ENCODE data around the gene DHRS13. TPM values are rescaled to one million over a fixed set of nuclear protein-coding genes. Genes with fewer than 3 reads are reported as not detected.
"Not testable (repeated sequence)": the region's sequence is repeated elsewhere in the genome, so short reads cannot be mapped to it uniquely, and the experiment has no call there.

The DHRS13 gene
- total and polyA plus RNA-seq, 2 donors = 12.7 to 18.9 TPM

GRCh38 chr17:28940142-28940541 is 37.3 kb upstream of the DHRS13 start:
- no peaks in the 10 kb centered on the region for H3K27me3 ChIP-seq (ENCODE audit: control insufficient read depth in 2 of 2, insufficient read depth in 1 of 2, low read length in 1 of 2)
- peaks cover 12 to 63% of the 10 kb centered on the region in 2 donors for H3K36me3 ChIP-seq (ENCODE audit: control insufficient read depth in 2 of 2, insufficient read depth in 2 of 2, low read length in 1 of 2)
- no peaks in the 10 kb centered on the region for H3K9me3 ChIP-seq (ENCODE audit: control insufficient read depth in 2 of 2, insufficient read depth in 1 of 2, low read length in 1 of 2)
- WGBS = 81% methylated on average over 3 of the region's 3 CpGs
- no peak overlapping the region for H3K27ac ChIP-seq (ENCODE audit: low read depth in 1 of 2, low read length in 1 of 2)
- peaks cover 5 to 26% of the 10 kb centered on the region in 2 donors for H3K4me1 ChIP-seq (ENCODE audit: control insufficient read depth in 2 of 2, insufficient read depth in 2 of 2, low read length in 2 of 2)
- DNase-seq (ENCODE audit: low read depth in 6 of 9, low spot score in 9 of 9) = no peak
- H3K4me3 ChIP-seq (ENCODE audit: low read length in 2 of 2) = no peak overlapping the region

DNA sequence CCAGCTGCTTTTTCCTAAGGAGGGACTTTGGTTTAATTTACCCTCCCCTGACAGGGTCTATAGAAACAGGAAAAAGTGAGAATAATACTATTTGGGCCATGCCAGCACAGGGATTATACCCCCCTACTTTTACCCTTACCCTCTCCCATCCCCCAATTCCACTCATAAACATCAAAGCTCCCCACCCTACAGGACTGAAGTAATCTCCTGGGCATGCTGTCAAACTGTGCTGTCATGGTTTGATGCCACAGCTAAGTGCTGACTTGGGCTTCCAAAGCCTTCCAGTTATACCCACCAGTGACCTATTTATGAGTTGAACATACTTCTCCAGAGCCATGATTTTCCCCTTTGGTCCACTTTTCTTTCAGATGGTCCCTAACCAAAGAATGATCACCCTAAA is 35.7 kb upstream of the DHRS13 start:
- Histone ChIP-seq H3K36me3 (ENCODE audit: control insufficient read depth in 2 of 2, insufficient read depth in 2 of 2, low read length in 1 of 2) (peaks cover 8 to 63% of the 10 kb centered on the region in 2 donors), H3K4me3 (ENCODE audit: low read length in 2 of 2) (no peak overlapping the region), H3K9me3 (ENCODE audit: control insufficient read depth in 2 of 2, insufficient read depth in 1 of 2, low read length in 1 of 2) (no peaks in the 10 kb centered on the region), H3K27me3 (ENCODE audit: control insufficient read depth in 2 of 2, insufficient read depth in 1 of 2, low read length in 1 of 2) (no peaks in the 10 kb centered on the region), H3K4me1 (ENCODE audit: control insufficient read depth in 2 of 2, insufficient read depth in 2 of 2, low read length in 2 of 2) (peaks cover 5 to 28% of the 10 kb centered on the region in 2 donors), H3K27ac (ENCODE audit: low read depth in 1 of 2, low read length in 1 of 2) (no peak overlapping the region)
- no peak for DNase-seq (ENCODE audit: low read depth in 6 of 9, low spot score in 9 of 9)

- peaks cover 5 to 25% of the 10 kb centered on the region in 2 donors for H3K4me1 ChIP-seq (ENCODE audit: control insufficient read depth in 2 of 2, insufficient read depth in 2 of 2, low read length in 2 of 2)
- no peaks in the 10 kb centered on the region for H3K9me3 ChIP-seq (ENCODE audit: control insufficient read depth in 2 of 2, insufficient read depth in 1 of 2, low read length in 1 of 2)
- no peaks in the 10 kb centered on the region for H3K27me3 ChIP-seq (ENCODE audit: control insufficient read depth in 2 of 2, insufficient read depth in 1 of 2, low read length in 1 of 2)
- DNase-seq (ENCODE audit: low read depth in 6 of 9, low spot score in 9 of 9) = no peak
- WGBS = 69% methylated on average over 5 of the region's 5 CpGs
- peaks cover 11 to 65% of the 10 kb centered on the region in 2 donors for H3K36me3 ChIP-seq (ENCODE audit: control insufficient read depth in 2 of 2, insufficient read depth in 2 of 2, low read length in 1 of 2)
- no peak overlapping the region for H3K27ac ChIP-seq (ENCODE audit: low read depth in 1 of 2, low read length in 1 of 2)
- H3K4me3 ChIP-seq (ENCODE audit: low read length in 2 of 2) = no peak overlapping the region
Measured at GRCh38 chr17:28937044-28937729, 34.3 kb upstream of the DHRS13 start.

DNA sequence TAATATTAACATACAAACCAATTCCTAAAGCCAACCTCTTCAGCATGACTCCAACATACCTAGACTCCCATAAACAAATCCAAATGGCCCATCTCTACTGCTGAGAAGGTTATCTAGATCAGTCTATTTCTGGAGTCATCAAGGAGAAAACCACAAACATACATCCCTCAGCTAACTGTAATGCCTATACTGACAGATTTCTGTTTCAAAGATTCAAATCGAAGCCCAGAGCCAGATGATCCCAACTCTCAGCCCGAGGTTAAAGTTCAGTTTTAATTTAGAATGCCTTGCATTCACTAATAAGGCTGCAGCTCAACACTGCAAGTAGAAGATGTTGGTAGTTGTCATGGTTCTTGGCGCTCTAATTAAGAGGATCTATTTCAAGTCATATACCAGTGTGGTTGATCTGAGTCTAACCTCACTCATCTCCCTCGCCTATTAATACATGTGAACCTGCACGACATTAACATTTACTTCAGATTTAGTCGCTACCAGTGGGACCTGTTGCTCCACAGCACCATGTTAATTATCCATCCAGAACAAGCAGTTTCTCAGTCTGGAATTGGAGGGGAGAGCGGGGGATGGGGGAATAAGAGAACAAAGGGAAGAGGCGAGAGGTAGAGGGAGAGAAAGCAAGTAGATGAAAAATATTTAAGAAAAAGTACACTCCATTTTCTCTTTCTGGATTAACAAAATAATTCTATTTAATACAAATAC is 33.0 kb upstream of the DHRS13 start:
- WGBS = 94% methylated on average over 8 of the region's 8 CpGs
- H3K4me3 ChIP-seq (ENCODE audit: low read length in 2 of 2) = no peak overlapping the region
- no peaks in the 10 kb centered on the region for H3K9me3 ChIP-seq (ENCODE audit: control insufficient read depth in 2 of 2, insufficient read depth in 1 of 2, low read length in 1 of 2)
- H3K27me3 ChIP-seq (ENCODE audit: control insufficient read depth in 2 of 2, insufficient read depth in 1 of 2, low read length in 1 of 2) = no peaks in the 10 kb centered on the region
- peaks cover 5 to 24% of the 10 kb centered on the region in 2 donors for H3K4me1 ChIP-seq (ENCODE audit: control insufficient read depth in 2 of 2, insufficient read depth in 2 of 2, low read length in 2 of 2)
- peaks cover 13 to 61% of the 10 kb centered on the region in 2 donors for H3K36me3 ChIP-seq (ENCODE audit: control insufficient read depth in 2 of 2, insufficient read depth in 2 of 2, low read length in 1 of 2)
- H3K27ac ChIP-seq (ENCODE audit: low read depth in 1 of 2, low read length in 1 of 2) = no peak overlapping the region
- DNase-seq (ENCODE audit: low read depth in 6 of 9, low spot score in 9 of 9) = no peak

GRCh38 chr17:28934508-28934907 is 31.6 kb upstream of the DHRS13 start:
- not testable (repeated sequence) for H3K9me3 ChIP-seq (ENCODE audit: control insufficient read depth in 2 of 2, insufficient read depth in 1 of 2, low read length in 1 of 2); H3K27me3 ChIP-seq (ENCODE audit: control insufficient read depth in 2 of 2, insufficient read depth in 1 of 2, low read length in 1 of 2); H3K27ac ChIP-seq (ENCODE audit: low read depth in 1 of 2, low read length in 1 of 2); H3K4me3 ChIP-seq (ENCODE audit: low read length in 2 of 2); DNase-seq (ENCODE audit: low read depth in 6 of 9, low spot score in 9 of 9)
- WGBS = 97% methylated on average over 8 of the region's 8 CpGs
- H3K4me1 ChIP-seq (ENCODE audit: control insufficient read depth in 2 of 2, insufficient read depth in 2 of 2, low read length in 2 of 2) = peaks cover 5 to 24% of the 10 kb centered on the region in 2 donors
- peaks cover 10 to 57% of the 10 kb centered on the region in 2 donors for H3K36me3 ChIP-seq (ENCODE audit: control insufficient read depth in 2 of 2, insufficient read depth in 2 of 2, low read length in 1 of 2)

DNA sequence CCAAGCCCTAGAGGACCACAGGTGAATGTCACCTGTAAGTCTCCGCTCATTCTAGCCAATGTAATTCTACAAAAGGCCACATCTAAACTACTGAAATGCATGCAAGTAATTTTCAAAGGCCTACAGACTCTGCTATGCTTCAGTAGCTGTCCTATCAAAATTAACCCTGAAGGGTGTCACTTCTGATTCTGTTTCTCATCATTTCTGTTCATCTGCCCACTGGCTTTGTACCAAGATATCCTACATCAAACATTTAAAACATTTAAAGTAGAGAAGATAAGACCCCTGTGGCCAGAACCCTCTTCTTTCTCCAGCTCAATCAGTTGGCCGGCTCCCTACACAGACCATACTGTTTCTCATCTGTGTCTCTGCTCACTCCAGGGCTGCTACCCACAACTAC is 26.9 kb upstream of the DHRS13 start:
- Histone ChIP-seq H3K9me3 (ENCODE audit: control insufficient read depth in 2 of 2, insufficient read depth in 1 of 2, low read length in 1 of 2) (no peaks in the 10 kb centered on the region), H3K36me3 (ENCODE audit: control insufficient read depth in 2 of 2, insufficient read depth in 2 of 2, low read length in 1 of 2) (peaks cover 20 to 61% of the 10 kb centered on the region in 2 donors), H3K4me1 (ENCODE audit: control insufficient read depth in 2 of 2, insufficient read depth in 2 of 2, low read length in 2 of 2) (peaks cover 17 to 25% of the 10 kb centered on the region in 2 donors), H3K4me3 (ENCODE audit: low read length in 2 of 2) (no peak overlapping the region), H3K27me3 (ENCODE audit: control insufficient read depth in 2 of 2, insufficient read depth in 1 of 2, low read length in 1 of 2) (no peaks in the 10 kb centered on the region), H3K27ac (ENCODE audit: low read depth in 1 of 2, low read length in 1 of 2) (no peak overlapping the region)
- no peak for DNase-seq (ENCODE audit: low read depth in 6 of 9, low spot score in 9 of 9)
- WGBS = over 99% methylated on average over 2 of the region's 2 CpGs

DNA sequence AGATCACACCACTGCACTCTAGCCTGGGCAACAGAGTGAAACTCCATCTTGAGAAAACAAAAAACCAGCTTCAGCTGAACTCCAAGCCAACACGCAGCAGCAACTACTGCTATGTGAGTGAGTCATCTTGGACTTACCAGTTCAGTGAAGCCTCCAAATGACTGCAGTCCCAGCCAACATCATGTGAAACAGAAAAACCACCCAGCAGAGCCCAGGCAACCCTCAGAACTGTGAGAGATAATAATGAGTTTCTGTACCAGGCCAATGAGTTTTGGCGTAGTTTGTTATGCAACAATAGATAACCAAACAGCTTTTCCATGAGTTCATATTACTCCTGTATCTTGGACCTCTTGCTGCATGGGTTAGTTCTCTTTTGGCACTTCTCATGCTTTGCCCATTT is 25.2 kb upstream of the DHRS13 start:
- WGBS = 95% methylated on average over 2 of the region's 2 CpGs
- Histone ChIP-seq H3K9me3 (ENCODE audit: control insufficient read depth in 2 of 2, insufficient read depth in 1 of 2, low read length in 1 of 2) (no peaks in the 10 kb centered on the region), H3K27ac (ENCODE audit: low read depth in 1 of 2, low read length in 1 of 2) (no peak overlapping the region), H3K27me3 (ENCODE audit: control insufficient read depth in 2 of 2, insufficient read depth in 1 of 2, low read length in 1 of 2) (no peaks in the 10 kb centered on the region), H3K4me3 (ENCODE audit: low read length in 2 of 2) (no peak overlapping the region), H3K4me1 (ENCODE audit: control insufficient read depth in 2 of 2, insufficient read depth in 2 of 2, low read length in 2 of 2) (peaks cover 17 to 22% of the 10 kb centered on the region in 2 donors), H3K36me3 (ENCODE audit: control insufficient read depth in 2 of 2, insufficient read depth in 2 of 2, low read length in 1 of 2) (peaks cover 27 to 61% of the 10 kb centered on the region in 2 donors)
- no peak for DNase-seq (ENCODE audit: low read depth in 6 of 9, low spot score in 9 of 9)

DNA sequence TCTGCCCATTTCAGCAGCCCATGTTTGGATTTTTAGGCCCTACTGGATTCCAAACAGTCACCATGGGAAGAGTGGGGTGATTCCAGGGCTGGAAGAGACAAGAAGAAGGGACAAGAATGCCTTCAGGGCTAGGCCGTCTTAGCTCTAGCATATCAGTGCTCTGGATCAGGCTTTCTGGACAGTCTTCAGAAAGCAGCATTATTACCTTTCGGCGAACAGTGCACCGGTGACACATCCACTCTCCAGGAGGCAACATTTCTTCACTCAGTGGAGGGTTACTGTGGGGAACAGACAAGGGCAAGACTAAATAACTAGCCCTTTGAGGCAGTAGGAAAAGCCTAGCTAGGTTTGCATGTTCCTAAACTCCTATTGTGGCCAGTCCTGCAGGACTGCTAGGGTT is 23.9 kb upstream of the DHRS13 start:
- no peak for DNase-seq (ENCODE audit: low read depth in 6 of 9, low spot score in 9 of 9)
- Histone ChIP-seq H3K27me3 (ENCODE audit: control insufficient read depth in 2 of 2, insufficient read depth in 1 of 2, low read length in 1 of 2) (no peaks in the 10 kb centered on the region), H3K4me1 (ENCODE audit: control insufficient read depth in 2 of 2, insufficient read depth in 2 of 2, low read length in 2 of 2) (peaks cover 17 to 22% of the 10 kb centered on the region in 2 donors), H3K27ac (ENCODE audit: low read depth in 1 of 2, low read length in 1 of 2) (peak overlapping the region; percentile 69 to 84), H3K4me3 (ENCODE audit: low read length in 2 of 2) (no peak overlapping the region), H3K36me3 (ENCODE audit: control insufficient read depth in 2 of 2, insufficient read depth in 2 of 2, low read length in 1 of 2) (peaks cover 29 to 62% of the 10 kb centered on the region in 2 donors), H3K9me3 (ENCODE audit: control insufficient read depth in 2 of 2, insufficient read depth in 1 of 2, low read length in 1 of 2) (no peaks in the 10 kb centered on the region)
- WGBS = 97% methylated on average over 4 of the region's 4 CpGs

DNA sequence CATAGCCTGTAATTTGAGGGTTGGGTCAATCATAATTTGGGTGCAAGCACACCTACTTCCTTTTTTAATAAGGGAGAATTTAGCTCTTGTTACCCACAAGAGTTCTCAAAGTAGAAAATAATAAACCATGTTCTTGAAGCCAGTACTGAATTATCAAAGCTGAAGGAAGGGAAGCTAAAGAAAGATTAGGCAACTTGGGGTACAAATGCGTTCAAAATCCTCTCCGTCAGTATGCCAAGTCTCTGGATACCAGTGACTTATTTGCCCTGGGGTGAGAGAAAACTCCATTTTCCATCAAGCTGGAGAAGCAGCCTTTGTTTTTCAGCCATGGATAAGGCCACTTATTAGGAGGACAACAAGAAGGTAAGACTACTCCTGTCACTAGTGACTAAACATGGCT is 23.5 kb upstream of the DHRS13 start:
- H3K36me3 ChIP-seq (ENCODE audit: control insufficient read depth in 2 of 2, insufficient read depth in 2 of 2, low read length in 1 of 2) = peaks cover 34 to 65% of the 10 kb centered on the region in 2 donors
- 66% methylated on average over 2 of the region's 2 CpGs for WGBS
- H3K9me3 ChIP-seq (ENCODE audit: control insufficient read depth in 2 of 2, insufficient read depth in 1 of 2, low read length in 1 of 2) = no peaks in the 10 kb centered on the region
- no peak overlapping the region for H3K4me3 ChIP-seq (ENCODE audit: low read length in 2 of 2)
- H3K27ac ChIP-seq (ENCODE audit: low read depth in 1 of 2, low read length in 1 of 2) = peak overlapping the region; percentile 69 to 84
- DNase-seq (ENCODE audit: low read depth in 6 of 9, low spot score in 9 of 9) = no peak
- H3K4me1 ChIP-seq (ENCODE audit: control insufficient read depth in 2 of 2, insufficient read depth in 2 of 2, low read length in 2 of 2) = peaks cover 17 to 22% of the 10 kb centered on the region in 2 donors
- H3K27me3 ChIP-seq (ENCODE audit: control insufficient read depth in 2 of 2, insufficient read depth in 1 of 2, low read length in 1 of 2) = no peaks in the 10 kb centered on the region

All from thymus (tissue), 11 donors.